CD4-positive, alpha-beta memory T cell (primary cell): ENCODE results near the gene EIF5B. TPM values are rescaled to one million over a fixed set of nuclear protein-coding genes. Genes with fewer than 3 reads are reported as not detected.

Experiments used
- CTCF ChIA-PET: fragments of 350-600 bp; sonication (Branson Sonifier 250); formaldehyde crosslinking; loops from one replicate; lab custom pipeline; 2021; ENCODE audit warnings: inconsistent platforms; ENCODE audit not compliant: partially characterized antibody; lab: Charles Lee
- POLR2A ChIA-PET: fragments of 350-600 bp; sonication (Branson Sonifier 250); formaldehyde crosslinking; loops from one replicate; lab custom pipeline; 2021; ENCODE audit not compliant: partially characterized antibody; lab: Charles Lee
- DNase-seq, 5 donors: peaks; one replicate each; pipeline versions ENCODE4 v3.0.0 to v3.0.0-alpha.2; 2020 to 2022; ENCODE audit warnings: mixed read lengths in 1 of 5
- H3K27ac ChIP-seq: one replicate; pipeline ENCODE4 v1.7.0; 2013; ENCODE audit warnings: low read depth, low read length
- H3K27me3 ChIP-seq: 2 replicates; pipeline ENCODE4 v1.7.0; 2013; ENCODE audit warnings: mild to moderate bottlenecking, low read length, moderate library complexity; ENCODE audit not compliant: insufficient read depth
- H3K36me3 ChIP-seq: 2 replicates; pipeline ENCODE4 v1.7.0; 2013; ENCODE audit warnings: mild to moderate bottlenecking, low read length, moderate library complexity; ENCODE audit not compliant: insufficient read depth
- H3K4me1 ChIP-seq: 2 replicates; pipeline ENCODE4 v1.7.0; 2013; ENCODE audit warnings: mild to moderate bottlenecking, low read length, moderate library complexity; ENCODE audit not compliant: insufficient read depth
- H3K4me3 ChIP-seq, 2 donors: one replicate each; pipeline ENCODE4 v1.7.0; 2013; ENCODE audit warnings: low read length in 2 of 2, mild to moderate bottlenecking in 1 of 2
- H3K9me3 ChIP-seq, 2 donors: one replicate each; pipeline ENCODE4 v1.7.0; 2013; ENCODE audit warnings: low read length in 2 of 2, control low read depth in 1 of 2; ENCODE audit not compliant: control insufficient read depth in 1 of 2
- H3K27ac Mint-ChIP-seq, 7 donors: one replicate each; pipeline ENCODE4 v1.8.0; 2020 to 2021; ENCODE audit warnings: mixed read lengths in 7 of 7, mild to moderate bottlenecking in 6 of 7, inconsistent platforms in 3 of 7, moderate library complexity in 3 of 7
- H3K27me3 Mint-ChIP-seq, 2 donors: one replicate each; pipeline ENCODE4 v1.8.0; 2020 to 2021; ENCODE audit warnings: mixed read lengths in 2 of 2
- H3K36me3 Mint-ChIP-seq, 2 donors: one replicate each; pipeline ENCODE4 v1.8.0; 2020 to 2021; ENCODE audit warnings: mixed read lengths in 2 of 2, inconsistent platforms in 1 of 2, mild to moderate bottlenecking in 1 of 2
- H3K4me1 Mint-ChIP-seq, 4 donors: one replicate each; pipeline ENCODE4 v1.8.0; 2020 to 2021; ENCODE audit warnings: mixed read lengths in 4 of 4, mild to moderate bottlenecking in 1 of 4
- H3K4me3 Mint-ChIP-seq, 8 donors: one replicate each; pipeline ENCODE4 v1.8.0; 2020 to 2021; ENCODE audit warnings: mixed read lengths in 8 of 8, mild to moderate bottlenecking in 7 of 8, moderate library complexity in 6 of 8, inconsistent platforms in 3 of 8
- H3K9me3 Mint-ChIP-seq, 8 donors: one replicate each; pipeline ENCODE4 v1.8.0; 2020 to 2021; ENCODE audit warnings: mixed read lengths in 8 of 8, mild to moderate bottlenecking in 5 of 8, inconsistent platforms in 3 of 8, moderate library complexity in 1 of 8
- intact Hi-C: fragments of 100-400 bp; cut with micrococcal nuclease; formaldehyde crosslinking; loops from one replicate; pipeline ENCODE4 v1.15.1; 2023
- polyA plus RNA-seq, 2 donors: library from polyadenylated mRNA; unstranded; fragments of 300-500 nt; fragmentation: Illumina TruSeq; gene quantifications; one replicate each; pipeline ENCODE4 v1.2.3, GENCODE V29; 2021
- total RNA-seq, 2 experiments: library from RNA; stranded (reverse); gene quantifications; one replicate each; pipeline ENCODE4 v1.2.3, GENCODE V29; 2021

Gene EIF5B
- total and polyA plus RNA-seq, 4 experiments from 2014 or later: 1.8 to 44.2 (median 26.4) TPM

DNA sequence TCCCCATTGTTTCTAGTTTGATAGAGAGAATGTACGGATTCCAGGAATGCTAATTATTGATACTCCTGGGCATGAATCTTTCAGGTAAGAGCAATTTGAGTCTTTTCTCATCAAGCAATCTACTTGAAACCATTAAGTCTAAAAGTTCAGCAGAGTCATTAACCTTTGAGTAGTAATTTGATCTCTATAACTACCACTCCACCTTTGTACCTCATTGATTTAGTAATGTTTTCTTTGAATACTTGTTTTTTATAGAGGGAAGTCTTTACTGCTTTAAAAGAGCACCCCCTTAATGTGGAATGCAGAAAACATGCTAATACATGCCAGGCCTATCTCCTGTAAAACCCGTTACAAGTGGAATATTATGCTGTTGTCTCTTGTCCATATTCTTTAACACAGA lies 45.0 kb downstream of the EIF5B start:
- no peaks in the 10 kb centered on the region for H3K9me3 Mint-ChIP-seq
- CTCF ChIA-PET: interaction anchor here (0.8 kb wide), 1 partner anchor 45 kb away, joined by 3 read pairs; the partner anchor contains the start of gene EIF5B
- H3K36me3 Mint-ChIP-seq: peaks cover 52 to 73% of the 10 kb centered on the region in 2 donors

DNA sequence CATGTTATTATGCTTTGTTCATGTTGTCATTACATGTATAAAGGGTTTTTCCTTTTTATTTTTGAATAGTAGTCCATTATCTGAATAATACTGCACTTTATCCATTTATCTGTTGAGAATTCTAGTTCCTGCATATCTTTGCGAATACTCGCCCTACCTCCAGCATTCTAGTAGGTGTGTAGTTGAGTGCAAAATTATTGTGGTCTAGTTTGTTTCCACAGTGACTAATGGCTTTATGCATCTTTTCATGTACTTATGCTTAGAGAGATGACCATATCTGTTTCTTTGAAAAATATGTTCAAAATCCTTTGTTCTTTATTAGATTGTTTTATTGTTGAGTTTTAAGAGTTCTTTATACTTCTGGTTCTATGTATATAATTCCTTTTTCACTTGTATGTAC lies 48.8 kb downstream of the EIF5B start:
- no peaks in the 10 kb centered on the region for H3K27me3 Mint-ChIP-seq
- H3K4me3 Mint-ChIP-seq: no peak overlapping the region
- peaks cover 0 to 9% (median 3%) of the 10 kb centered on the region in 4 donors for H3K4me1 Mint-ChIP-seq
- H3K27ac ChIP-seq: no peak overlapping the region
- POLR2A ChIA-PET: no interaction called here
- no peaks in the 10 kb centered on the region for H3K4me1 ChIP-seq
- H3K9me3 ChIP-seq: no peaks in the 10 kb centered on the region
- no peaks in the 10 kb centered on the region for H3K27me3 ChIP-seq
- no peak overlapping the region for H3K4me3 ChIP-seq
- H3K36me3 Mint-ChIP-seq: peaks cover 49 to 66% of the 10 kb centered on the region in 2 donors
- no peak for DNase-seq
- peaks cover 18% of the 10 kb centered on the region for H3K36me3 ChIP-seq
- CTCF ChIA-PET: no interaction called here
- H3K27ac Mint-ChIP-seq: peak overlapping the region in 4 of 7 donors; percentile 20 to 82 (median 60)
- intact Hi-C loops: no loop called here
- no peaks in the 10 kb centered on the region for H3K9me3 Mint-ChIP-seq

More for the DNA sequence above, 45.0 kb downstream of the EIF5B start:
- Histone ChIP-seq H3K36me3 (peaks cover 20% of the 10 kb centered on the region), H3K27me3 (no peaks in the 10 kb centered on the region), H3K4me1 (no peaks in the 10 kb centered on the region), H3K9me3 (no peaks in the 10 kb centered on the region), H3K4me3 (no peak overlapping the region), H3K27ac (no peak overlapping the region)
- Mint-ChIP-seq H3K4me1 (peaks cover 0 to 5% (median 4%) of the 10 kb centered on the region in 4 donors), H3K4me3 (no peak overlapping the region), H3K27ac (peak overlapping the region in 1 of 7 donors; percentile 70), H3K27me3 (no peaks in the 10 kb centered on the region)
- intact Hi-C loops: no loop called here
- DNase-seq: no peak
- POLR2A ChIA-PET: no interaction called here

DNA sequence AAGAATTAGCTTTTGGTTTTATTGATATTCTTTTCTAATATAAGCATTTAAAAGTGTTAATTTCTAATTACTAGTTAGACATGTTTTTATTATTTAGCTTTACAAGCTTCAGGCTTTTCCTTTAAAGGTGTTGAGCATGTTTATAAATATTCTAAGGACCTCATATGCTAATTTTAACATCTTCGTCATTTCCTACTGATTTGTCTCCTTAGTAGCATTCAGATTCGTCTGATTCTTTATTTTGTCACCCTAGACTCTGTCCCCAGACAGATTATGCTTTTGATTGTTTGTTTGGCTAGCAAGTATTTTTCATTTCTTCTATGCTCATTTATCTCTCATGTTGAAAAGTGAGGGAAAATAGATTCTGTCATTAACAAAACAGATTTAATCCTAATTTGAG lies 51.7 kb downstream of the EIF5B start:
- Mint-ChIP-seq H3K9me3 (no peaks in the 10 kb centered on the region), H3K36me3 (peaks cover 37 to 56% of the 10 kb centered on the region in 2 donors), H3K27me3 (no peaks in the 10 kb centered on the region), H3K4me1 (peaks cover 0 to 9% (median 3%) of the 10 kb centered on the region in 4 donors), H3K4me3 (no peak overlapping the region), H3K27ac (peak overlapping the region in 3 of 7 donors; percentile 13 to 77 (median 68))
- Histone ChIP-seq H3K9me3 (no peaks in the 10 kb centered on the region), H3K36me3 (peaks cover 21% of the 10 kb centered on the region), H3K27ac (no peak overlapping the region), H3K4me3 (no peak overlapping the region), H3K4me1 (no peaks in the 10 kb centered on the region), H3K27me3 (no peaks in the 10 kb centered on the region)
- DNase-seq: no peak
- ChIA-PET POLR2A (no interaction called here), CTCF (no interaction called here)
- intact Hi-C loops: no loop called here

DNA sequence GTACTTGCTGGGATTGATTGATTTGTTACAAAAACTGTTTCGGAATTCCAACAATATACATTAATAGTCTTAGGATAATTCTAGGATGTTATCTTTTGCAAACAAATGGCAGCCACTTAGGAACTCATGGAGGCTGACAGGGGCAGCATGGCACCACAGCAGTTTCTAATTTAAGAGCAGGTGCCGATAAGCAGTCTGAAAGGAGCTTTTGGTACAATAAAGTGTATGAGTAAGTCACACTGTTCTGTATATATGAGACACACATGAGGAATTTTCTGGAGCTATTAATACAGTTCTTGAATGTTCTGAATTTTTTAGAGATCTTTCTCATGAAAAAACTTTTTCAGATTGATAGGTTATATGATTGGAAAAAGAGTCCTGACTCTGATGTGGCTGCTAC lies 52.2 kb downstream of the EIF5B start:
- H3K27me3 Mint-ChIP-seq: no peaks in the 10 kb centered on the region
- no peaks in the 10 kb centered on the region for H3K9me3 ChIP-seq
- H3K4me3 ChIP-seq: no peak overlapping the region
- no peak overlapping the region for H3K4me3 Mint-ChIP-seq
- no peak for DNase-seq
- no peaks in the 10 kb centered on the region for H3K27me3 ChIP-seq
- ChIA-PET CTCF (no interaction called here), POLR2A (no interaction called here)
- H3K4me1 ChIP-seq: no peaks in the 10 kb centered on the region
- H3K4me1 Mint-ChIP-seq: peaks cover 0 to 9% (median 3%) of the 10 kb centered on the region in 4 donors
- peaks cover 26% of the 10 kb centered on the region for H3K36me3 ChIP-seq
- H3K9me3 Mint-ChIP-seq: no peaks in the 10 kb centered on the region
- intact Hi-C loops: no loop called here
- H3K27ac ChIP-seq: no peak overlapping the region
- peak overlapping the region in 2 of 7 donors; percentile 68 to 69 for H3K27ac Mint-ChIP-seq
- peaks cover 37 to 59% of the 10 kb centered on the region in 2 donors for H3K36me3 Mint-ChIP-seq

DNA sequence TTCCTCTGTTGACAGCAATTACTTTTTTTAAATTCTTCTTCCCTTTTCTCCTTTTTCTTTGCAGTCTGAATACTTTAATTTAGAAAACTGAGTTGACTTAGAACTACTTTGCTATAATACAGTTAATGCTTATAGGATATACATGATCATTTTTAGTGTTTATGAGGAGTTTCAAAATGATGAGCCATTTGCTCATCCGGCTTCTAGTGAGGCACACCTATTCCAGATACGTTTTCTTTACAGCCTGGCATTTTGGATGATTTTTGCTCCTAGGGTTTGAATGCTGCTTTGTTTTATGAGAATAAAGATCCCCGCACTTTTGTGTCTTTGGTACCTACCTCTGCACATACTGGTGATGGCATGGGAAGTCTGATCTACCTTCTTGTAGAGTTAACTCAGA lies 52.8 kb downstream of the EIF5B start:
- Mint-ChIP-seq H3K36me3 (peaks cover 33 to 60% of the 10 kb centered on the region in 2 donors), H3K4me3 (no peak overlapping the region), H3K27ac (peak overlapping the region in 3 of 7 donors; percentile 51 to 59 (median 52)), H3K9me3 (no peaks in the 10 kb centered on the region), H3K27me3 (no peaks in the 10 kb centered on the region), H3K4me1 (peaks cover 0 to 9% (median 2%) of the 10 kb centered on the region in 4 donors)
- ChIA-PET CTCF (no interaction called here), POLR2A (no interaction called here)
- Histone ChIP-seq H3K27ac (no peak overlapping the region), H3K4me1 (no peaks in the 10 kb centered on the region), H3K9me3 (no peaks in the 10 kb centered on the region), H3K4me3 (no peak overlapping the region), H3K36me3 (peaks cover 32% of the 10 kb centered on the region), H3K27me3 (no peaks in the 10 kb centered on the region)
- no peak for DNase-seq
- intact Hi-C loops: no loop called here

DNA sequence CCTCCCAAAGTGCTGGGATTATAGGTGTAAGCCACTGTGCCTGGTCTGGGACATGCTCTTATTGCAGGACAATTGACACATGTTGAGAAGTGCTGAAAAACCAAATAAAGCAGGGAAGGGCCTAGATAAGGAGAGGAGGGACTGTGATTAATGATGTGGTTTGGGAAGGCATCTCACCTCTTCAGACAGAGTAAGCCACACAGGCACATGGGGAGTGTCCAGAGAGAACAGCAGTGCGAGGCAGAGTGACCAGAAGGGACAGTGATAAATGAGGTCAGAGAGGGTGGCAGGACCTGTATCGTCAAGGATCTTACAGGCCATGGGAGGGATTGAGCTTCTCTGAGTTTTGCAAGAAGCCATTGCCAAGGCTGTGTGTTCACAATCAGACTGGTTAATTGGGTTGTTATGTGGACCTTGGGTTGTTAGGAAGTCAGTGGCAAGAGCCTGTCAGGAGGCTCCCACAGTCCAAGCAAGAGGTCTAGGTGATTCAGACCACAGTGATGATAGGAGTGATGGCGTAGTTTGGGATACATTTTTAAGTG lies 58.5 kb downstream of the EIF5B start:
- CTCF ChIA-PET: no interaction called here
- POLR2A ChIA-PET: no interaction called here
- no peak overlapping the region for H3K4me3 Mint-ChIP-seq

DNA sequence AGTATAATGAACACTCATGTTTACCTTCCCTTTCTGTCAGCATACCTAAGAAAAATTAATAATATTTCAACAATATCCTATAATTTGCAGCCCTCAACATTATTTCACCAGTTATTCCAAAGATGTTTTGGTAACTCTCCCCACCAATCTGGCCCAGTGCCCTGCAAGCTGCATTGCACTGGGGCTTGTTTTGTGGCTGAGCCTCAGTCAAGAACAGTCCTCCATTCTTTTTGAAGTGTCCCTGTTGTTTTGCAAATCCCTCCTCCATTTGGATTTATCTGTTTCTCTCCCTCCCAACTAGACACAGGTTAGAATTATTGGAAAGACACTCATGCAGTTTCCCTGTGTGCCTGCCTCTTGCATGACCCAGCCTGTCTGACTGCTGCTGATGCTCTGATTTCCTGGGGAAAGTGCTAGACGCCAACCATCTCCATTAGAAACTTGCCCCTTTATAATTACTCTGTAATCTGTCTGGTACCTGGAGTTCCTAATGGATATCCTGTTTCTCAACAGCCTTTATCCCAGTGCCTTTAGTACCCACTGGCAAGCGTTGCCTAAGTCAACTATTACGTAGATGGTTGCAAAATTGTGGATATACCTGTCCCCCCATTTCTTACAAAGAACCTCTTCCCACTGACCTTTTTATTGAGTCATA lies 60.2 kb downstream of the EIF5B start:
- H3K9me3 Mint-ChIP-seq: no peaks in the 10 kb centered on the region

More for the DNA sequence above, 58.5 kb downstream of the EIF5B start:
- H3K36me3 Mint-ChIP-seq: peaks cover 56 to 85% of the 10 kb centered on the region in 2 donors
- Histone ChIP-seq H3K27me3 (no peaks in the 10 kb centered on the region), H3K4me3 (no peak overlapping the region), H3K4me1 (no peaks in the 10 kb centered on the region), H3K36me3 (peaks cover 69% of the 10 kb centered on the region), H3K9me3 (no peaks in the 10 kb centered on the region), H3K27ac (no peak overlapping the region)
- intact Hi-C loops: no loop called here
- no peaks in the 10 kb centered on the region for H3K9me3 Mint-ChIP-seq
- H3K27ac Mint-ChIP-seq: peak overlapping the region; percentile 4 to 79 (median 43)
- H3K4me1 Mint-ChIP-seq: peaks cover 0 to 2% (median 0%) of the 10 kb centered on the region in 4 donors
- DNase-seq: no peak
- H3K27me3 Mint-ChIP-seq: no peaks in the 10 kb centered on the region

More for the DNA sequence above, 60.2 kb downstream of the EIF5B start:
- intact Hi-C loops: no loop called here
- POLR2A ChIA-PET: no interaction called here
- Histone ChIP-seq H3K27me3 (no peaks in the 10 kb centered on the region), H3K27ac (no peak overlapping the region), H3K4me3 (no peak overlapping the region), H3K4me1 (no peaks in the 10 kb centered on the region), H3K36me3 (peaks cover 65% of the 10 kb centered on the region), H3K9me3 (no peaks in the 10 kb centered on the region)
- no peak for DNase-seq
- CTCF ChIA-PET: no interaction called here
- Mint-ChIP-seq H3K36me3 (peaks cover 55 to 87% of the 10 kb centered on the region in 2 donors), H3K27me3 (no peaks in the 10 kb centered on the region), H3K4me1 (peaks cover 0 to 2% (median 0%) of the 10 kb centered on the region in 4 donors), H3K4me3 (no peak overlapping the region), H3K27ac (peak overlapping the region in 2 of 7 donors; percentile 55 to 70)
